Vagina (tissue), 2 donors: ENCODE data around the gene FBXL16.

Experiments used
- POLR2A ChIP-seq, 2 donors: fragments of 450-650 bp; IDR thresholded peaks; one replicate each; pipeline ENCODE4 v1.6.1; 2017; ENCODE audit warnings: antibody characterized with exemption in 2 of 2, mild to moderate bottlenecking in 2 of 2, moderate library complexity in 2 of 2
- TF ChIP-seq, protein P1 (sequence below), 3 experiments: fragments of 450-650 bp in 2 of 3; fragments of 200-600 bp in 1 of 3; sonication (generic) in 1 of 3; IDR thresholded peaks; one replicate each; pipeline ENCODE4 v1.5.1; 2017 to 2019; ENCODE audit warnings: antibody characterized with exemption in 3 of 3, mild to moderate bottlenecking in 2 of 3, moderate library complexity in 2 of 3

GRCh38 chr16:685967-686366 lies 19.6 kb downstream of the FBXL16 start:
- TF ChIP-seq, protein P1, sequence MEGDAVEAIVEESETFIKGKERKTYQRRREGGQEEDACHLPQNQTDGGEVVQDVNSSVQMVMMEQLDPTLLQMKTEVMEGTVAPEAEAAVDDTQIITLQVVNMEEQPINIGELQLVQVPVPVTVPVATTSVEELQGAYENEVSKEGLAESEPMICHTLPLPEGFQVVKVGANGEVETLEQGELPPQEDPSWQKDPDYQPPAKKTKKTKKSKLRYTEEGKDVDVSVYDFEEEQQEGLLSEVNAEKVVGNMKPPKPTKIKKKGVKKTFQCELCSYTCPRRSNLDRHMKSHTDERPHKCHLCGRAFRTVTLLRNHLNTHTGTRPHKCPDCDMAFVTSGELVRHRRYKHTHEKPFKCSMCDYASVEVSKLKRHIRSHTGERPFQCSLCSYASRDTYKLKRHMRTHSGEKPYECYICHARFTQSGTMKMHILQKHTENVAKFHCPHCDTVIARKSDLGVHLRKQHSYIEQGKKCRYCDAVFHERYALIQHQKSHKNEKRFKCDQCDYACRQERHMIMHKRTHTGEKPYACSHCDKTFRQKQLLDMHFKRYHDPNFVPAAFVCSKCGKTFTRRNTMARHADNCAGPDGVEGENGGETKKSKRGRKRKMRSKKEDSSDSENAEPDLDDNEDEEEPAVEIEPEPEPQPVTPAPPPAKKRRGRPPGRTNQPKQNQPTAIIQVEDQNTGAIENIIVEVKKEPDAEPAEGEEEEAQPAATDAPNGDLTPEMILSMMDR (IDR thresholded peaks at IDR 0.05), result no peak
- no peak for TF ChIP-seq POLR2A (IDR thresholded peaks at IDR 0.05)
